Activated CD8-positive, alpha-beta memory T cell treated with anti-CD3 and anti-CD28 coated beads for 36 hours (primary cell): ENCODE results near the gene CNPY4. TPM values are rescaled to one million over a fixed set of nuclear protein-coding genes. Genes with fewer than 3 reads are reported as not detected.

Experiments
- CTCF ChIA-PET: fragments of 350-600 bp; sonication (Branson Sonifier 250); formaldehyde crosslinking; loops from one replicate; lab custom pipeline; 2021; ENCODE audit warnings: antibody characterized with exemption; lab: Charles Lee
- POLR2A ChIA-PET: fragments of 350-600 bp; sonication (Branson Sonifier 250); formaldehyde crosslinking; loops from one replicate; lab custom pipeline; 2021; ENCODE audit warnings: antibody characterized with exemption; lab: Charles Lee
- total RNA-seq, 2 experiments: library from RNA; stranded (reverse); gene quantifications; one replicate each; pipeline ENCODE4 v1.2.3, GENCODE V29; 2021

The CNPY4 gene
- total RNA-seq, 2 experiments from 2014 or later = 13.2 to 14.5 TPM

DNA sequence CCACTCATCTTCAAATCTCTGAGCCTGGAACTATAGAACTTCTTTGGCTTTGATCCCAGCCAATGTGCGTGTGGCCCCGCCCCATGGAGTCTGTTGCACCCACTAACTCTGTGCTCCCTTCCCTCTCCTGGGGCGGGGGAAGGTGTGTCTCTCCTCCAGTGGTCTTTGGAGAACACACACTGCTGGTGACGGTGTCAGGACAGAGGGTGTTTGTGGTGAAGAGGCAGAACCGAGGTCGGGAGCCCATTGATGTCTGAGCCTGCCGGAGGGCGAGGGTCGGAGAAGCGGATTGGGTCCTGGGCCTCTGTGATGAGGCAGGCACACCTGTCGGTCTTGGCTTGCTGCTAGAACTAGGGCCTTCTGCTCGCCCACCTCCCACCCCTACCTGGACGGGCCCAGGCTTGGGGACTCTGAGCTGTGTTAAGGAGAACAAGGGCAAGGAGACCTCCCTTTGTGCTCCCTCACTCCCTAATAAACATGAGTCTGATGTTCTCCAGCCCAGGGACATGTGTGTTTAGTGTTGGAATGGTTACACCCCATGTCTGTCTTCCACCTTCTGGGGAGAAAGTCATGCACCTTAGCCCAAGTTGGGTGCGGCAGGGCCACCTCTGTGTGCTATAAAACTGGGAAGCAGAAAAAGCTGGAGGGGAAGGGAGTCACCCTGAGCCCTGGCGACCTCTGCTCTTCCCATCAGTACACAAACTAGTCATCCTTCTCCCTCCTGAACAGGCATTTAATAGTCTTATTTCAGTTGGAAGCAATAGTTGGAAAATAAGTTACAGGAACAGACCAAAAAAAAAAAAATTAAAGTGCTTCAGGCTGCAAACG, 34.5 kb downstream of the CNPY4 start:
- ChIA-PET CTCF (no interaction called here), POLR2A (no interaction called here)

GRCh38 chr7:100154651-100155491, 35.4 kb downstream of the CNPY4 start:
- POLR2A ChIA-PET = interaction anchor here (0.9 kb wide), 1 partner anchor 53 kb away, joined by 3 read pairs; no protein-coding TSS in a partner anchor
- CTCF ChIA-PET = interaction anchor here (0.9 kb wide), 1 partner anchor 11 kb away, joined by 3 read pairs; no protein-coding TSS in a partner anchor

GRCh38 chr7:100155553-100156317, 36.3 kb downstream of the CNPY4 start:
- ChIA-PET CTCF (interaction anchor here (0.9 kb wide), 1 partner anchor 10 kb away, joined by 3 read pairs; no protein-coding TSS in a partner anchor), POLR2A (interaction anchor here (0.9 to 1.5 kb wide), 2 partner anchors 53 to 55 kb away, joined by 3 read pairs; partner anchors contain the start of gene MCM7)

- ChIA-PET CTCF (interaction anchor here (0.5 to 1.4 kb wide), 3 partner anchors 24 to 735 kb away, joined by 3 to 4 read pairs (median 4); no protein-coding TSS in a partner anchor), POLR2A (interaction anchor here (1.2 to 1.5 kb wide), 2 partner anchors 8 to 56 kb away, joined by 3 read pairs; partner anchors contain the start of genes LAMTOR4 and MCM7)
These were observed 37.1 kb downstream of the CNPY4 start for GRCh38 chr7:100156331-100157068.

GRCh38 chr7:100157069-100157333, 37.6 kb downstream of the CNPY4 start:
- POLR2A ChIA-PET = interaction anchor here (1.2 to 1.5 kb wide), 2 partner anchors 8 to 56 kb away, joined by 3 read pairs; partner anchors contain the start of genes LAMTOR4 and MCM7
- CTCF ChIA-PET = interaction anchor here (0.5 to 1.4 kb wide), 3 partner anchors 24 to 735 kb away, joined by 3 to 4 read pairs (median 4); no protein-coding TSS in a partner anchor

GRCh38 chr7:100157334-100158228, 38.1 kb downstream of the CNPY4 start:
- ChIA-PET CTCF (interaction anchor here (1.2 to 1.9 kb wide), 3 partner anchors 10 to 28 kb away, joined by 3 to 5 read pairs (median 4); partner anchors contain the start of gene GAL3ST4), POLR2A (interaction anchor here (1.2 to 1.5 kb wide), 2 partner anchors 9 to 57 kb away, joined by 3 read pairs; partner anchors contain the start of genes LAMTOR4 and MCM7)

- CTCF ChIA-PET = interaction anchor here (0.6 to 1.9 kb wide), 4 partner anchors 9 to 75 kb away, joined by 3 to 5 read pairs (median 4); partner anchors contain the start of gene GAL3ST4
- POLR2A ChIA-PET = no interaction called here
These were observed 39.0 kb downstream of the CNPY4 start, which contains the start of gene TRAPPC14 for GRCh38 chr7:100158229-100159098. Gene TRAPPC14 (minus strand): TSS chr7:100158723. CDS start chr7:100158499, 224 bp downstream.

DNA sequence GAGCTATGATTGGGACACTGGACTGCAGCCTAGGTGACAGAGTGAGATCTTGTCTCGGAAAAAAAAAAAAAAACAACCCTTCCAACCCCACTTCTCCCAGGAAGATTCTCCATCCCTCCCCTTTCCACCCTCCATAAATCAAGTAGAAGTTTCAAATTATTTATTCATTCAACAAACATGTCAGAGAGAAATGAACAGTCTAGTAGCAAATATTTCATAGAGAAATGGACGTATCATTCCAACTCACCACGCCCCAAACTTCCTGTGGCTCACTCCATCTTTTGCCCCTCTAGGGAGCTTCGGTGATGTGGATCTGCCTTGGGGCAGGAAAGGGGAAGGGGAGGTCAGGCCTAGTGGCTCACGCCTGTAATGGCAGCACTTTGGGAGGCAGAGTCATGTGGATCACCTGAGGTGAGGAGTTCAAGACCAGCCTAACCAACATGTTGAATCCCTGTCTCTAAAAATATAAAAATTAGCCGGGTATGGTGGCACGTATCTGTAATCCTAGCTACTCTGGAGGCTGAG, 39.7 kb downstream of the CNPY4 start:
- ChIA-PET CTCF (interaction anchor here (0.6 to 1.9 kb wide), 2 partner anchors 8 to 74 kb away, joined by 4 to 5 read pairs; partner anchors contain the start of gene GAL3ST4), POLR2A (no interaction called here)

DNA sequence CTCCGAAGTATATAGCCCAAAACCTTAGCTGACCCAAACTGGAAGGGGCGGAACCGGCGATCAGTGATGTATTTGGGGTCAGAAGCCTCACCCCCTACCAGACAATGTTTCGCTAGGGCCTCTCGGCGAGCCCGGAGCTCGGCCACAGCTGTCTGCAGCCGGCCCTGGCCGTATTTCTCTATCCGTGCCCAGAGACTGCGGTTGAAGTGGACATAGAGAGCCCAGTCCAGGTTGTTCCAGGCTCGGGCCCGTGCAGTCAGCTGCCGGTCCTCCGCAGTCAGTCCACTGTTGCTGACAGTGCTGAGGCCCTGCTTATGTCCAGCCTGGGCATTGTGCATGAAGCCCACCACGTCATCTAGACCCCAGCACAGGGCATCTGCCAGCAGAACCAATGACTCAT, 40.6 kb downstream of the CNPY4 start:
- ChIA-PET CTCF (no interaction called here), POLR2A (no interaction called here)

DNA sequence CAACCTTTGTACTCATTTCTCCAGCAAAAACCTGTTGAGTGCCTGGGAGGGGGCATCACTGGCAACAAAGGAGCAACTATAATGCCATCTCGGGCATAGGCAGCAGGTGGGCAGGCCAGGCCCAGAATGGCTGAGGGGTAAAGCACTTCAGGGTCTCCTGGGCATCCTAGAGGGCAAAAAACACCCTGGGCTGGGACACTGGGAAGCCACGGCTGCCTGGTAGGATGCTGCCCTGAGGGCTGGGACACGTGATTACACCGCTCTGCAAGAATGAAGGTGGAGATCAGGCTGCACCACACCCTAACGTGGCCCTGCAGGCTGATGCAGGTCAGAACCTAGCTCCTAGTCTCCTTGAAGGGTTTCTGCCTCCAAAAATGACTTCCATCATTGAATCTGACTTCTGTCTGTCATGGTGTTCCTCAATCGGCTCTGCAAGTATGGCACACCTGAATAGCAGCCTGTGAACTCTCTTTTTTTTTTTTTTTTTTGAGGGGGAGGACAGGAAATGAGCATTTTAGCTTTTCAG, 43.6 kb downstream of the CNPY4 start:
- POLR2A ChIA-PET = no interaction called here
- CTCF ChIA-PET = interaction anchor here (0.7 to 1.1 kb wide), 2 partner anchors 14 to 183 kb away, joined by 4 to 5 read pairs; partner anchors contain the start of gene LAMTOR4

GRCh38 chr7:100163871-100164270, 44.4 kb downstream of the CNPY4 start:
- POLR2A ChIA-PET = no interaction called here
- CTCF ChIA-PET = interaction anchor here (1.1 kb wide), 1 partner anchor 15 kb away, joined by 5 read pairs; the partner anchor contains the start of gene LAMTOR4

DNA sequence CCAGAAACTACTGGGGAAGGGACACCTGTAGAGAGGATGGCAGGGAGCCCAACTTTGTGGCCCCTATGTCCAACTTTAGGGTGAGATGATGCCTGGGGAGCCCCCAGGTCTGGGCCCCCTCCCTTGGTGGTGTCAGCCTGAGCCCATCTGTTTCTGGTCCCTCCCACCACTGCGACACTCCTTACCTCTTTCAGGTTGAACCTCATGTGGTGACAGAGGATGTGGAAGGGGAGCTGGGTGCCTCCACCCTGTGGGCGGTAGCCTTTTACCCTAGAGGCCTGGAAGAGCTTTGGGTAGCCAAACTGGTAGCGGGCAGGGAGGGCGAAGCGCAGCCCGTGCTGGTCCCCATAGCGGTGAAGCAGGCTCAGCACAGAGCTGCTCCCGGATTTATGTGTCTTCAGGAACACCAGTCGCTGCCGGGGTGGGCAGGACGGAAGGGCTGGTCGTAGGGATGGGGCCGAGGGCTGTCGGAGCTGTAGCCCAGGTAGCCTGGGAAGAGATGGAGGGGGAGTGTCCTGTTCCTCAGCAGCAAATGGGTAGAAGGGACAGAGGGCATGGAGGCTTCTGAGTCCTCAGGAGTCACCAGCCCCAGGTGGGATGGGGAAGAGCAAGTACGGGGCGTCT, 47.0 kb downstream of the CNPY4 start:
- ChIA-PET POLR2A (no interaction called here), CTCF (interaction anchor here (0.6 to 1.8 kb wide), 7 partner anchors 8 to 241 kb away, joined by 3 to 5 read pairs (median 3); partner anchors contain the start of gene TRAPPC14)

- POLR2A ChIA-PET = no interaction called here
- CTCF ChIA-PET = interaction anchor here (0.7 to 1.8 kb wide), 7 partner anchors 9 to 241 kb away, joined by 3 to 5 read pairs (median 3); partner anchors contain the start of genes GPC2, STAG3 and TRAPPC14
These were observed 47.8 kb downstream of the CNPY4 start for GRCh38 chr7:100166970-100167911.
